Measurements from ENCODE around the gene PPARGC1A.

PPARGC1A gene

DNA sequence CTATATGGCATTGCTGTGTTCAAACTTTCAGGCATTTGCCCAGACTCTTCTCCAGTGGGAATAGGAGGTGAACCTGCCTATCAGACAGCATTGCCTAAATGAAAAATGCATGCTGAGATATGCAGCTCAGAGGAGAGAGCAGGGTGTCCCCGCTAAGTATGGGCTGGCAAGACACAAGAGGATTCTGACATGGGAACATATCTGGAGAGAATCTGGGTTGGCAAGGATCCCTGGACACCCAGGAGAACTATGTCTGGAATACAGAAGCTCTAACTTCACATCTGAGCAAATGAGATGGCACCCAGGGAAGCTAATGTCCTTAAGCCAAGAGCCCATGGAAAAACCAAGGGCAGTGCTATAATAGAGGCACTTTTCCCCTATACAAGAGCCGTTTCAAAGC, 18.4 kb downstream of the PPARGC1A start:
- DNase-seq (ENCODE audit: low read depth), result no peak
- TF ChIP-seq, protein P1, sequence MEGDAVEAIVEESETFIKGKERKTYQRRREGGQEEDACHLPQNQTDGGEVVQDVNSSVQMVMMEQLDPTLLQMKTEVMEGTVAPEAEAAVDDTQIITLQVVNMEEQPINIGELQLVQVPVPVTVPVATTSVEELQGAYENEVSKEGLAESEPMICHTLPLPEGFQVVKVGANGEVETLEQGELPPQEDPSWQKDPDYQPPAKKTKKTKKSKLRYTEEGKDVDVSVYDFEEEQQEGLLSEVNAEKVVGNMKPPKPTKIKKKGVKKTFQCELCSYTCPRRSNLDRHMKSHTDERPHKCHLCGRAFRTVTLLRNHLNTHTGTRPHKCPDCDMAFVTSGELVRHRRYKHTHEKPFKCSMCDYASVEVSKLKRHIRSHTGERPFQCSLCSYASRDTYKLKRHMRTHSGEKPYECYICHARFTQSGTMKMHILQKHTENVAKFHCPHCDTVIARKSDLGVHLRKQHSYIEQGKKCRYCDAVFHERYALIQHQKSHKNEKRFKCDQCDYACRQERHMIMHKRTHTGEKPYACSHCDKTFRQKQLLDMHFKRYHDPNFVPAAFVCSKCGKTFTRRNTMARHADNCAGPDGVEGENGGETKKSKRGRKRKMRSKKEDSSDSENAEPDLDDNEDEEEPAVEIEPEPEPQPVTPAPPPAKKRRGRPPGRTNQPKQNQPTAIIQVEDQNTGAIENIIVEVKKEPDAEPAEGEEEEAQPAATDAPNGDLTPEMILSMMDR (conservative IDR thresholded peaks at IDR 0.05; ENCODE audit: control insufficient read depth, insufficient read depth, low read depth, low read length), result no peak
- H3K4me3 ChIP-seq (ENCODE audit: control insufficient read depth, low read depth, low read length), result no peak overlapping the region

DNA sequence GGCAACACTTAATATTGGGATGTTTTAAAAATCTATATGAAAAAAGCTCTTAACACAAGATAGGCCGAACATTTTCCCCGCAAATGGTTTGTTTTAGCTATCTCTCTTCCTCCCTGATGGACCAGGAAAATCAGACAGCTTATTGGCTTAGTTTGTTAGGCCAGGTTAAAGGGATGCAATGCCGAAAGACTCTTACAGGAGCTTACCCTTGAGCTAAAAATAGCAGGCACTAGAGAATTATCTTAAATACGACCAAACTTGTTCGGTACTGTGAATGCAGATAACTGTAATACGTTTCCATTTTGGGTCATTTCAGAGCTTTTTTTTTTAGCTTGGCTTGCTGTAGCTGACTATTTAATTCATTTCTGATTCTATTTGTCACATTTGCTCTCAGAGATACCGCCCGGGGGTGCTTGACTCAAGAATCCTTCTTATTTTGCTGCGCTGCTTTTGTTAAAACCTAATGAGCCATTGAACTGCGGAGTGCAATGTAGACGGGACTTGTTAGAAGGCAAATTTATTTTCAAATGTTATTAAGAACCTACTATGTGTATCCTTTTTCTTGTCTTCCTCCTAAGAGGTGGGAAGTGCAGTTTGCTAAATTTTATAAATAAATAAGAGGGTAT, 23.3 kb downstream of the PPARGC1A start:
- DNase-seq (ENCODE audit: low read depth), result no peak
- TF ChIP-seq, protein P1 (conservative IDR thresholded peaks at IDR 0.05; ENCODE audit: control insufficient read depth, insufficient read depth, low read depth, low read length), result no peak
- no peak overlapping the region for H3K4me3 ChIP-seq (ENCODE audit: control insufficient read depth, low read depth, low read length)

DNA sequence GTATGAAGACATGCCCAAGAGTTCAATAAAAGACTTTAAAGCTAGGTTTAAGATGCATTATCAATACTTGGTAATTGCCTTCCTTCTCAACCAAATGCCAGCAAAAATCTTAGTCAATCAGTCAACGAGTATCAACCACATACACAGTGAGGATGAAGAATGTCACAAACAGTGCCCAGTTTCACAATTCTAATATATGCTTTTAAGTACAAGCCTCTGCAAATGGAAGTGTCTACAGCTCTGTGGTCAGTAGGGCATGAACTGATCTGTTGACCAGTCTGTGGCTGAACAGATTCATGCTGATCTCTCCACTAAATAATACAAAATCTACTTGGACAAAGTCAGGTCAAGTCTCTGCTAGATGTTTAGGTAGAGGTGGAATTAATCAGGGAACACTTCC, 27.9 kb downstream of the PPARGC1A start:
- DNase-seq (ENCODE audit: low read depth), result no peak
- TF ChIP-seq, protein P1 (conservative IDR thresholded peaks at IDR 0.05; ENCODE audit: control insufficient read depth, insufficient read depth, low read depth, low read length), result no peak

DNA sequence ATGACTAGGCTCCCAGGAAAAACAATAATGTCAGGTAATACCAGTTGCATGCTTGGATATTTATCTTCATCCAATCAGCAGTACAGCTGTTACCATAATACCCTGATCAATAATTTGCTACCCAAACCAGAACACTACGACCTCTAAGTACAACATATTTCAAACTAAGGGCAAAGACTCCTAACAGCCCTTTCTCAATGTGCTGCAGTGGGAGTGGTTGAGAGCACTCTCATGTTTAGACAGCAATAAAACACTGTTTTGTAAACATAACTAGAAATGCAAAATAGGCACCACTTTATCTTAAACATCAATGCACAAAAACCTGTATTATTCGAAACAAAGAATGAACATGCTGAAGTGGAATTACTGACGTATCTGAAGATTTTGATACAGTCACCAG, 28.9 kb downstream of the PPARGC1A start:
- TF ChIP-seq, protein P1 (conservative IDR thresholded peaks at IDR 0.05; ENCODE audit: control insufficient read depth, insufficient read depth, low read depth, low read length), result no peak
- no peak overlapping the region for H3K4me3 ChIP-seq (ENCODE audit: control insufficient read depth, low read depth, low read length)
- DNase-seq (ENCODE audit: low read depth), result no peak

More for the DNA sequence above, 27.9 kb downstream of the PPARGC1A start:
- no peak overlapping the region for H3K4me3 ChIP-seq (ENCODE audit: control insufficient read depth, low read depth, low read length)

DNA sequence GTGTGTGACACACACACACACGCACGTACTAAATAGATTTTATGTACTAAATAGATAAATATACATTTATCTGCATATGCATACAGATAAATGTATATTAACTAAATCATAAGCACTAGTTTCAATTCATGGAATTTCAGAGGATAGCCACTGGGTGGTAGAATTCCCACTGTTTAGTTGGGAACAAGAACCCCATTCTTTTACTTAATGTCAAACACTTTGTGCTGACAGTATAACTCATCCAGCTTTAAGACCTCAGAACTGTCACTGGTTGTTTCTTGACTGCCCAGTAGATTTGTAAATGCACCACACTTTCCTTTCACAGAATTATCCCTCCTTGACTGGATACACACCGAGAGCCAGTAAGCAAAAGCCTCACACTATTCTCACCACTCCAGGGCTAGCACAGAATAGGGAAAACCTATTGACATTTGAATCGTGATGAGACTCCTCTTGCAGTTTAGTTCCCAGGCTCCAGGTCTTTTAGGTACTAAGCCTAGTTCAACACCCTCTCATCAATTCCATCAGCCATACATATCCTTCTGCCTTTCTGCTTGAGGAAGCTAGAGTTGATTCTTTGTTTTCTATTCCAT, 32.4 kb downstream of the PPARGC1A start:
- TF ChIP-seq, protein P1 (conservative IDR thresholded peaks at IDR 0.05; ENCODE audit: control insufficient read depth, insufficient read depth, low read depth, low read length), result peak; percentile 30
- DNase-seq (ENCODE audit: low read depth), result peak; percentile 41
- no peak overlapping the region for H3K4me3 ChIP-seq (ENCODE audit: control insufficient read depth, low read depth, low read length)

GRCh38 chr4:23856630-23857029, 33.2 kb downstream of the PPARGC1A start:
- no peak overlapping the region for H3K4me3 ChIP-seq (ENCODE audit: control insufficient read depth, low read depth, low read length)
- TF ChIP-seq, protein P1 (conservative IDR thresholded peaks at IDR 0.05; ENCODE audit: control insufficient read depth, insufficient read depth, low read depth, low read length), result no peak
- DNase-seq (ENCODE audit: low read depth), result no peak
